ENCODE results near the gene SDHAF2.
"Not testable (repeated sequence)": the region's sequence is repeated elsewhere in the genome, so short reads cannot be mapped to it uniquely, and the experiment has no call there.

The SDHAF2 gene

GRCh38 chr11:61476371-61476770, 46.4 kb downstream of the SDHAF2 start:
- no peak for DNase-seq (ENCODE audit: low spot score)

GRCh38 chr11:61477126-61477525, 47.2 kb downstream of the SDHAF2 start:
- DNase-seq (ENCODE audit: low spot score) = no peak

- peak; percentile 56 for DNase-seq (ENCODE audit: low spot score)
Observed at GRCh38 chr11:61477727-61478148, 47.8 kb downstream of the SDHAF2 start.

GRCh38 chr11:61479360-61480058, 49.6 kb downstream of the SDHAF2 start:
- not testable (repeated sequence) for DNase-seq (ENCODE audit: low spot score)

GRCh38 chr11:61480261-61480993, 50.5 kb downstream of the SDHAF2 start:
- DNase-seq (ENCODE audit: low spot score) = no peak

GRCh38 chr11:61480994-61481335, 51.0 kb downstream of the SDHAF2 start:
- DNase-seq (ENCODE audit: low spot score) = peak; percentile 73

- DNase-seq (ENCODE audit: low spot score) = no peak
Observed at GRCh38 chr11:61481806-61482205, 51.9 kb downstream of the SDHAF2 start.

GRCh38 chr11:61482513-61482912, 52.6 kb downstream of the SDHAF2 start:
- peak; percentile 61 for DNase-seq (ENCODE audit: low spot score)

GRCh38 chr11:61484541-61484940, 54.6 kb downstream of the SDHAF2 start:
- no peak for DNase-seq (ENCODE audit: low spot score)

GRCh38 chr11:61485080-61485479, 55.2 kb downstream of the SDHAF2 start:
- DNase-seq (ENCODE audit: low spot score) = no peak

GRCh38 chr11:61486011-61486620, 56.2 kb downstream of the SDHAF2 start:
- DNase-seq (ENCODE audit: low spot score) = no peak

GRCh38 chr11:61486779-61487178, 56.9 kb downstream of the SDHAF2 start:
- DNase-seq (ENCODE audit: low spot score) = no peak

GRCh38 chr11:61487342-61488025, 57.6 kb downstream of the SDHAF2 start:
- no peak for DNase-seq (ENCODE audit: low spot score)

- DNase-seq (ENCODE audit: low spot score) = peak; percentile 76
Observed at GRCh38 chr11:61488651-61489291, 58.8 kb downstream of the SDHAF2 start.

GRCh38 chr11:61489833-61490721, 60.2 kb downstream of the SDHAF2 start:
- peak; percentile 78 for DNase-seq (ENCODE audit: low spot score)

- no peak for DNase-seq (ENCODE audit: low spot score)
Observed at GRCh38 chr11:61491736-61492395, 61.9 kb downstream of the SDHAF2 start.

GRCh38 chr11:61494381-61494961, 64.5 kb downstream of the SDHAF2 start:
- DNase-seq (ENCODE audit: low spot score) = peak; percentile 57

- DNase-seq (ENCODE audit: low spot score) = peak; percentile 76
Observed at GRCh38 chr11:61495801-61496601, 66.1 kb downstream of the SDHAF2 start.
